Right ventricle myocardium inferior (tissue), 1 donor: ENCODE results near the gene UPK3A. TPM values are rescaled to one million over a fixed set of nuclear protein-coding genes. Genes with fewer than 3 reads are reported as not detected.

Experiments
- ATAC-seq: fragments of 200-7000 bp; cut with Tn5 transposase; one replicate; pipeline ENCODE4 v1.9.1; 2020; ENCODE audit warnings: mild to moderate bottlenecking, moderate library complexity
- DNase-seq: peaks from one replicate; pipeline ENCODE4 v3.0.0; 2021; ENCODE audit errors: missing footprints
- intact Hi-C: fragments of 100-400 bp; cut with DNase I; formaldehyde crosslinking; loops from one replicate; pipeline ENCODE4 v1.11.0; 2022
- total RNA-seq: library from RNA; stranded (reverse); fragmentation: NEBNext Ultra II Directional; extraction: Animal tissue kit (Norgen Biotek cat#: 25700); gene quantifications from one replicate; pipeline ENCODE4 v1.2.1, GENCODE V29; 2021
- donor health status: DM: no; HTN: yes; CAD: no; lungs with severe emphysema.

The UPK3A gene
- total RNA-seq, 1 donor from 2014 or later, result 0.54 TPM

DNA sequence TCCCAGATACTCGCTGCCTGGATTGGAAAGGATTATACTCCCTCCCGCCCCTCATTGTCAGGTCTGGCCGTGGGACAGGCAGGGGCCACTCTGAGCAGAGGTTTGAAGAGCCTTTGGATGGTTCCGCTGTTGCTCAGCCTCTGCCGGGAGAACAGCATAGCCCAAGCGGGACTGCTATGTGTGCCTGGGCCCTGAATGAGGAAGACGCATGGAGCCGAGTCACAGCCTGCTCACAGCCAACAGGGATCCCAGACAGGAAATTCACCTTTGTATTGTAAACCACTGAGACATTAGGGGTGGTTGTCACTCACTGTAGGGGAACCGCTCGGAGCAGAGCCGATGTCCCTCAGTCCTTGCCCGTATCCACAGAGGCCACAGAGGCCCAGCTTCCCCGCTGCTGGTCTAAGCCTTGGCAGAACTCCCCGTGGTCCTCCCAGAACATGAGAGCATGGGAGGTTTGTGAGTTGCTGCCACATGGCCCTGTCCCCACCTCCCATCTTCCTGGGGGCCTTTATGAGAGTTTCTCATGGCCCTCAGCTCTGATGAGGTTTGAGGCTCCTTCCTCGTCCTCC lies 14.3 kb downstream of the UPK3A start:
- intact Hi-C loops, result no loop called here
- DNase-seq (peak; percentile 45), ATAC-seq (no peak)

DNA sequence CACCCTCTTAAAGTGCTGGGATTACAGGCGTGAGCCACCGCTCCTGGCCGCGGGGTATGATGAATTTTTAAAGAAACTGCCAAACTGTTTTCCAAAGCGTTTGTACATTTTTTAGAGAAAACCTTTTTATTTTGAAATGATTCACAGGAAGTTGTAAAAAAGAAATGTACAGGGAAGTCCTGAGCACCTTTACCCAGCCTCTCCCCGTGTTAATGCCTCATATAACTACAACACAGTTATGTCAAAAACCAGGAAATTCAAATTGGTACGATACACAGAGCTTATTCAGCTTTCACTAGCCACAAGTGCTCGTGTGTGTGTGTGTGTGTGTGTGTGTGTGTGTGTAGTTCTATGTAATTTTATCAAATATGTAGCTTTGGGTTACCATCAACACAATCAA lies 18.0 kb downstream of the UPK3A start:
- no peak for DNase-seq
- intact Hi-C loops, result no loop called here

DNA sequence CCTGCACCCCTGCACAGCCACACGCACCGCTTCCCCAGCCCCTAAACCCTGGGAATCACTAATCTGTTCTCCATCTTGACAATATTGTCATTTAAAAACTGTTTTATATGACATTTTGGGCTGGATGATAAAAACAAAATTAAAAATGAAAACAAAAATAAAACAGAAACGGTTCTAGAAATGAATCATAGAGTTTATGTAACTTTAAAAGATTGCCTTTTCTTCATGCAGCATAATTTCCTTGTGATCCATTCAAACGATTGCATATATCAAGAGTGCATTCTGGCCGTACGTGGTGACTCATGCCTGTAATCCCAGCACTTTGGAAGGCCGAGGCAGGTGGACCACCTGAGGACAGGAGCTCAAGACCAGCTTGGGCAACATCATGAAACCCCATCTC lies 18.4 kb downstream of the UPK3A start:
- DNase-seq (no peak), ATAC-seq (no peak)
- intact Hi-C loops, result no loop called here

More for the DNA sequence above, 18.0 kb downstream of the UPK3A start:
- ATAC-seq, result no peak

DNA sequence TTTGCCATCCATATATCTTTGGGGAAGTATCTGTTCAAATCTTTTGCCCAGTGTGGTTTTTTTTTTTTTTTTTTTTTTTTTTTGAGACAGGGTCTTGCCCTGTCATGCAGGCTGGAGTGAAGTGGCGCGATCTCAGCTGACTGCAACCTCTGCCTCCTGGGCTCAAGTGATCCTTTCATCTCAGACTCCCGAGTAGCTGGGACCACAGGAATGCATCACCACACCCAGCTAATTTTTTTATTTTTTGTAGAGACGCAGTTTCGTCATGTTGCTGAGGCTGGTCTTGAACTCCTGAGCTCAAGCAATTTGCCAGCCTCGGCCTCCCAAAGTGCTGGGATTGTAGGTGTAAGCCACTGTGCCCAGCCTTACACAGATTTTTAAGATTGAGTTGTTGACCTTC lies 20.2 kb downstream of the UPK3A start:
- intact Hi-C loops, result no loop called here
- DNase-seq (no peak), ATAC-seq (no peak)

DNA sequence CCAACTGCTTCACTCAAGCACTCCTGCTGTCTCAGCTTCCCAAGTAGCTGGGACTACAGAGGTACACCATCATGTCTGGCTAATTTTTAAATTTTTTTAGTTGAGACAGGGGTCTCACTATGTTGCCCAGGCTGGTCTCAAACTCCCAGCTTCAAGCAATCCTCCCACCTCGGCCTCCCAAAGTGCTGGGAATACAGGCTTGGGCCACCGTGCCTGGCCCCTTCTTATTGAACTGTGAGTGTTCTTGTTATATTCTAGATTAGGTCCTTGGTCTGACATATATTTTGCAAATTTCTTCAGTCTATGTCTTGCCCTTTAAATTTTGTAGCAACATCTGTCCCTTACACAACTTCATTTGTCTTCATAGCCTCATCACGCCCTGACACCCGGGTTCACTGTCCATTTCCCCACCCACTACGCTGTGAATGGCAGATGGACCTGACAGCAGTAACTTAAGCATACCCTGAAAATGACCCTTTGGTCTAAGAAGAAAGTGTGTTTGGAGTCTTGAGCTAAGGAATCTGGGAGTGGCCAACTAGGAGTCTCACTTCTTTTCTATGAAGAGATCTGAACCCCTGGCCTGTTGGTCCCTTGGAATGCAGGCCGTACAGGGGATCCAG lies 20.8 kb downstream of the UPK3A start:
- DNase-seq, result no peak
- intact Hi-C loops, result no loop called here

DNA sequence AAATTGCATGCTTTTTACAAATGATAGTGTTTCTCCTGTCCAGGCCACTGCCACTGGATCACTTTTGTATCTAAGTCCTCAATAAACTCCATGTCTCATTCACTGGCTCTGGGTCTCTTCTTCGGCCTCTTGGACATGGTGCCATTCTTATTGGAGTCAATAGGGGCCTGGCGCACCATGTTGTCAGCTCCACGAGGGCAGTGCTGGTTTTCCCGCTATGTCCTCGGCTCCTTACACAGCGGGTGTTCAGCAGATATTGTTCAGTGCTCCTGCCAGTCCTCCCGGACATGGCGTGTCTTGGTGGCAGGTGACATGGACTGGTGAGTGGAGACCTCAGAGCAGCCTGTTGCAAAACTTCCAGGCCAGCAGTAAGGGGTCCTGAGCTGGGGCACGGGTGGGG lies 21.4 kb downstream of the UPK3A start:
- intact Hi-C loops, result no loop called here
- peak; percentile 47 for DNase-seq
- ATAC-seq, result no peak

More for the DNA sequence above, 20.8 kb downstream of the UPK3A start:
- no peak for ATAC-seq

DNA sequence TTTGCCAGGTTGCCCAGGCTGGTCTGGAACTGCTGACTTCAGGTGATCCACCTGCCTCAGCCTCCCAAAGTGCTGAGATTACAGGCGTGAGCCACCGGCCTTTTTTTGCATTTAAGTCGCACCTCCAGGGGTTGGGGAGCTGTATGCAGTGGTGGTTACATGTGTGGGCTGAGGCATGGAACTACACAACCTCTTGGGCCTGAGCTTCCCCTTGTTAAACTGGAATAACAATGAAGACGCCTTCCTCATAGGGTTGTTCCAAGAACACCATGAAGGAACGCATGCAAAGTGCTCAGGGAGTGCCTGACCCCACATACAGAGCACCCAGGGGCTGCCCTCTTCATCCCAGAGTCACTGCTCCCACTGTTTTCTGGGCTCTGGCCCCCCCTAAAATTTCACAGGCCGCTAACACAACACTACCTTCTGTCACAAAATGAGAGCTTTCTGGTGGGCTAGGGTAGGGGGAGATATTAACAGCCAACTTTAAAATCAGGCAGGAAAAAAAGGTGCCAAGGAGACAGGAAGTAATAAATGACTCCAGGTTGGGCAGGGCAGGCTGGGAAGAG lies 23.7 kb downstream of the UPK3A start:
- intact Hi-C loops, result no loop called here
- ATAC-seq (no peak), DNase-seq (peak; percentile 22)

DNA sequence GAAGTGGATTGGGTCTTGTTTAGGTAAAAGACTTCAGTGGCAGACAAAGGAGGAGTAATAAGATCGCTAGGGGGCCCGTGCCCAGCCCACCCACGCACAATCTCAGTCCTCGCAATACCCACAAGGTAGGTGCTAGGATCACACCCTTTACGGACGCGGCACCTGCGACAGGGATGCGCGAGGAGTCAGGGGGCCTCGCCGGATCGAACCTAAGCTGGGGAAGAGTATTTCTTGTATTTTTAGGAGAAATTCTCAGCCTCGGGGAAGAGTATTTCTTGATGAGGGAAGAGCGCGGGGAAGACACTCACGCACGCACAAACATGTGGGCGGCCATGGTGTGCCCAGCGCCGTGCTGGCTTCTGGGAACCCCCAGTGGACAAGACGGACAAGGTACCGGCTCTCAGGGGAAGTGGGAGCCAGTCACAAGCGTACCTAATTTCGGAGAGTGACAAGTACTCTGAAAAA lies 24.2 kb downstream of the UPK3A start:
- ATAC-seq (no peak), DNase-seq (peak; percentile 73)
- intact Hi-C loops, result loop anchor here (1.0 kb wide), 1 partner anchor 40 kb away; no protein-coding TSS in a partner anchor

DNA sequence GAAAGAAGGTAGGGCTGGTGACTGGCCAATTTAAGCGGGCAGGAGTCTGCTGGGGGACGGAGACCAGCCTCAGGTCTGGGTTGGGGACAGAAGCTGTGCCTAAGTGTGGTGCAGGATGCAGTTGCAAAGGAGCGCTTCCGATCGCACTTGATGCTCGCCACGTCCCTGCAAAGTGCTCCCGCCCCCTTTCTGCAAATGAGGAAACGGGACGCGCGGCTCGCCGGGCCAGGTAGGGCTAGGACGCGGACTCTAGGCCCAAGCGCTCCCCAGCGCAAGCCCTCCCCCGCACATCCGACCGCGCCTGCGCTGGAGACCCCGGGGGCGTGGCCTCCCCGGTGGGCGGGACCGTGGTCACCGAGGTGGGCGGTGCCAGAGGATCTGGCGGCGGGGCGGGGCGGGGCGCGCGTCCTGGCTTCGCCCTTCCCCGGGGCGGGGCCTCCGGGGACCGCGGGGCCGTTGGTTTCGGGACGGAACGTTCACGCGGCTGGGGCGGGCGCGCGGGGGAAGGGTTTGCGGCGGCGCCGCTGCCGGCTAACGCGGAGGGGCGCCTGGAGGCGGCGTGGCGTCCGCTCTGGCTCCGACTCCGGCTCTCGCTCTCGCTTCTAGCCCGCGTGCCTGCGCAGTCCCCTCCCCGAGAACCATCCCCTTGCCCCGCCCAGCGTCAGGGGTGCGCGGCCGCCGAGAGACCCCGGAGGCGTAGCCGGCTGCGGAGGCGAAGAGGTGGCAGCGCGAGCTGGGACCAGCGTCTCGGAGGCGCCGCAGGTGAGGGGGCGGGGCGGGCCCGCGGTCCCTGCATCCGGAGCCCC lies 24.9 kb downstream of the UPK3A start, which contains the start of gene FAM118A:
FAM118A (plus strand) TSS at position 513 of the 806 bp plus-strand sequence. CDS start 12,446 bp downstream, outside the sequence.
- peak; percentile 96 for DNase-seq
- intact Hi-C loops, result loop anchor here (1.0 to 10.0 kb wide), 2 partner anchors 40 to 145 kb away; partner anchors contain the start of gene NUP50
- peak; percentile 95 for ATAC-seq

DNA sequence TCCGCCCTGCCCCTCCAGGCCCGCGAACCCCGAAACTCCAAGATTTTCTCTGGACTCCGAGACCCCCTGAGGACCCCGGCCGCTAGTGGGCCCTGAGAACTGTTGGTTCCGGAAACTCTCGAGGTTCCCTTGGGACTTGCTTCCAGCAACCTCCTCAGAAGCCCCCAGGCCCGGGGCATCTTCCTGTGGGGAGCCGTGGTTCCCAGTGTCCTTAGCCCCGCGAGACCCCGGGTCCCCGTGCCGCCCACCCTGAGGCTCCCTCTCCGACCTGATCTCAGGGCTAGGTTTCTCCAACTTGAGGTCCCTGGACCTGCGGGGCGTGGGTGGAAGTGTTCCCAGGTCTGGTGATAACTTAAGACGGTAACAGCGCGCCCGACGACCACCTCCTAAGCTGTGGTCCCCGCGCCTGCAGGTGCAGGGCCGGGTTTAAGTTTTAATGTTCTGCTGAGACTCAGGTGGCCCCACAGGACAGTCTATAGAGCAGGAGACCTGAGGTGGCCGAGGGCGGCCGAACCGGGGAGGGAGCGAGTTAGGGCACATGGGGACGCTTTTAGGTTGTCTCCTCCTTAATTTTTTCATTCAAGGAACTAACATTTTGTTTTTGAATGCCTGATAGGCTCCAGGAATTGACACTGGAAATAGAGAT lies 25.7 kb downstream of the UPK3A start:
- no peak for ATAC-seq
- intact Hi-C loops, result loop anchor here (10.0 kb wide), 1 partner anchor 146 kb away; the partner anchor contains the start of gene NUP50
- peak; percentile 74 for DNase-seq

DNA sequence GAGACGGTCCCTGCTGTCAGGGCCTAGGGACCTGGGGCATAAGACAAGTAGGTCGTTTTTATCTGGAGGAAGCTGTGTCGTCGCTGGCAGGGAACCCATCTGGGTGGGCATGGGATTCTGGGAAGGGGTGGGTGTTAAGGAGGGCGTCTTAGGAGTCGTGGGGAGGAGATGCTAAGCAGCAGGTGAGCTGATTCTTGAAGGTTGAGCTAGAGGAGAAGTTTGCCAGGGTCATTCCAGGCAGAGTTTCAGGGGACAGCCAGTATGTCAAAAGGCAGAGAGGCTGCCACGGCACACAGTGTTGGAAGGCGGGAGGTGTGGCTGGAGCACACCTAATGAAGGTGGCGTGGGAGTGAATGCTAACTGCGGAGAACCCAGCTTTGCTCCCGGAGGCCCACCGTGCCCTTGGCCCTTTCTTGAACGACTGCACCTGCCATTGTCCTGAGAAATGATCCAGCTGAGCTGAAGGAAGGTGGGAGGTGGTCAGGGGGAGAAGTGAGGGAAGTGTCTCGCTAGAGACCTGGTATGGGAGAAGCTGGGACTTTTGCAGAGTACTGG lies 26.3 kb downstream of the UPK3A start:
- intact Hi-C loops, result loop anchor here (10.0 kb wide), 1 partner anchor 146 kb away; the partner anchor contains the start of gene NUP50
- no peak for ATAC-seq
- peak; percentile 49 for DNase-seq

DNA sequence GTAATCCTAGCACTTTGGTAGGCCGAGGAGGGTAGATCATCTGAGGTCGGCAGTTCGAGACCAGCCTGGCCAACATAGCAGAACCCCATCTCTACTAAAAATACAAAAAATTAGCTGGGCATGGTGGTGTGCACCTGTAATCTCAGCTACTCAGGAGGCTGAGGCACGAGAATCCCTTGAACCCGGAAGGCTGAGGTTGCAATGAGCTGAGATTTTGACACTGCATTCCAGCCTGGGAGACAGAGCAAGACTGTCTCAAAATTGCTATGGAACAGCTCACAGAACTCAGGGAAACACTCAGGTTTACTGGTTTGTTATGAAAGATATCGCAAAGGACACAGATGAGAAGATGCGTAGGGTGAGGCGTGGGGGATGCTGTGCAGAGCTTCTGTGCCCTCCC lies 27.7 kb downstream of the UPK3A start:
- DNase-seq (no peak), ATAC-seq (no peak)
- intact Hi-C loops, result loop anchor here (10.0 kb wide), 1 partner anchor 148 kb away; the partner anchor contains the start of gene NUP50

DNA sequence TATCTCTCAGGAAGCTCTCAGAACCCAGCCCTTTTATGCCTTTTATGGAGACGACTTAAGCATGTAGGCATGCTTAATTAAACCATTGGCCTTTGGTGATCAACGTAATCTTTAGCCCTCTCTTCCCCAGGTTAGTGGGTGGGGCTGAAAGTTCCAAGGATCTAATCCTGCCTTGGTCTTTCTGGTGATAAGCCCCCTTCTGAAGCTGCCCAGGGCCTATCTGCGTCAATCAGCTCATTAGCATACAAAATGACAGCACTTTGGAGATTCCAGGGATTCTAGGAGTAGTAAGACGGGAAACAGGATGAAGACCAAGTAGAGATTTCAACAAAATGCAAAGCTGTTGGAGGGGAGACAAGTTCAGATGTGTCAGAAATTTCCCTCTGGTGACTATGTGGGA lies 28.1 kb downstream of the UPK3A start:
- ATAC-seq (no peak), DNase-seq (no peak)
- intact Hi-C loops, result loop anchor here (10.0 kb wide), 1 partner anchor 148 kb away; the partner anchor contains the start of gene NUP50

DNA sequence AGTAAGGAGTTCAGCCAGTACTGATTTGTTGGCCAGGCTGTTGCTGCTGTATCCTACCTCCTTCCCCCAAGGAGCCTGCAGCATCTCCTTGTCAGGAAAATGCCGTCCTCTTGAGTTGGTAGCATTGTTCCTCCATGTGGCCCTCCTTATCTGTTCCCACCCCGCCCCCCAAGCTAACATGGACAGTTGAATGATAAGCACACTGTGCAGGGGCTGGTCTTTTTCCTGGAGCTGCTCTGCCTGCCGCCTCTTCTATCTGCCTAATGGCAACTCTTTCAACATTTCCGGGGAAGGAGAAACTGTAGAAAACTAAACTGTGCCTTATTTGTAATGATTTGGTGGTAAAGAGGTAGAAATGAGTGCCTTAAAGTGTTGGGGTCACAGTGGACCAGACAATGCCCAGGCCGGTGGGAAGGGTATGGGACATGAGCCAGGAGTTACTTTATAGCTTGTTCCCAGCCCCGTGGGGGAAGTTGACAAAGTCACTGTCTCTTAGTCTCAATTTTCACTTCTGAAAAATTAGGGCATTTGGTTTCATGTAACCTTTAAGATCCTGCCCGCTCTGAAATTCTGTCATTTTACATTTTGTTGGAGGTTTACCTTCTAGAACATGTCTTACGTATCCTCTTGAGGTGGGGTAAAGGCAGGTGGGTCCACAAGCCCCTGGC lies 29.4 kb downstream of the UPK3A start:
- DNase-seq, result peak; percentile 27
- intact Hi-C loops, result loop anchor here (10.0 kb wide), 1 partner anchor 149 kb away; the partner anchor contains the start of gene NUP50
- ATAC-seq, result no peak

DNA sequence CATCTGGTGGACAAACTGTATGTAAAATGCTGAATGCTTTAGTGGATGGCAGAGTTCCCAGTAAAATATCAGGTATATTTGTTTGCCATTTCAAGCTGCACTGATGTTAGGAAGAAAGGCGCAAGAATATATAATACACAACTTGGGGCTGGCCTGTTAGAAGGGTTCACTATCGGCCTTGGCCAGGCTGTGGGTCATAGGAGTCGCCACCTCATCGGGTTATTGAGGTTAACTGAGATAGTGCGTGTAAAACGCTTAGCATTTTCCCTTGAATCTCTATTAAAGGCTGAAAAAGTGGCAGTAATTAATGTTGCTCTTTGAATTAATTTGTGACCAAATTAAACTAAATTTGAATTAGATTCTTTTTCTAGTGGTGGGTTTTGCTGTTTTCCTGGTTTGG lies 30.0 kb downstream of the UPK3A start:
- DNase-seq (peak; percentile 25), ATAC-seq (no peak)
- intact Hi-C loops, result loop anchor here (10.0 kb wide), 1 partner anchor 150 kb away; the partner anchor contains the start of gene NUP50

DNA sequence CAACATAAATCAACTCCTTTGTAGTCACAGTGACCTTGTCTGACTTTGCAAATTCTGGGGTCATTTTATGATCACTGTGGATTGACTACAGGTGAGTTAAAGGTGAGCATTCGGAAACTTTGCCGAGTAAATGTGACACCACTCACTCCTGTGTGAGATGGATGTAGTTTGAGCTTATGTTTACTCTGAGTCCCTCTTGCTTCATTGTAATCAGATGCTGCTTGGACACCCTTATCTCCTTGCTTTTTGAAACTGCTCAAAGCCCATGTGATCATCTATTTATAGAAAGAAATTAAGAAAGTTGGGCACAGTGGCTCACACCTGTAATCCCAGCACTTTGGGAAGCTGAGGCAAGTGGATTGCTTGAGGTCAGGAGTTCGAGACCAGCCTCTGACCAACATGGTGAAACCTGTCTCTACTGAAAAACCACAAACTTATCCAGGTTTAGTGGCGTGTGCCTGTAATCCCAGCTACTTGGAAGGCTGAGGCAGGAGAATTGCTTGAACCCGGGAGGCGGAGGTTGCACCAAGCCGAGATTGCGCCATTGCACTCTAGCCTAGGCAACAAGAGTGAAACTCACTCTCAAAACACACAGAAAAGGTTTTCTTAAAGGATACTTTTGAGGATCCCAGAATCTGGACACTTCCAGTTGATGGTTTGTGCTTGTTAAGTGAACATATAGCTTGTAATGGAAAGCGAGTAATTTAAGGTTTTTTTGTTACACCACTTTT lies 32.2 kb downstream of the UPK3A start:
- ATAC-seq (no peak), DNase-seq (peak; percentile 51)
- intact Hi-C loops, result loop anchor here (10.0 kb wide), 1 partner anchor 152 kb away; the partner anchor contains the start of gene NUP50
